GM18502 (cell line): ENCODE data around the gene NUTM2A.
"Not testable (repeated sequence)": the region's sequence is repeated elsewhere in the genome, so short reads cannot be mapped to it uniquely, and the experiment has no call there.

Experiments used
- ATAC-seq: cut with Tn5 transposase; IDR thresholded peaks from one replicate; pipeline ENCODE4 v1.9.1; 2021; ENCODE audit warnings: mild to moderate bottlenecking; ENCODE audit not compliant: unreplicated experiment, poor library complexity

Gene NUTM2A

GRCh38 chr10:87225148-87225547 is at the start of gene NUTM2A:
Gene NUTM2A, plus strand, starts transcription at chr10:87225448. Its CDS starts 383 bp downstream, at chr10:87225831.
- ATAC-seq: not testable (repeated sequence)

- not testable (repeated sequence) for ATAC-seq
Observed at GRCh38 chr10:87177587-87177986, 47.7 kb upstream of the NUTM2A start.

- not testable (repeated sequence) for ATAC-seq
Observed at GRCh38 chr10:87184421-87184820, 40.8 kb upstream of the NUTM2A start.

GRCh38 chr10:87186016-87186415 is 39.2 kb upstream of the NUTM2A start:
- ATAC-seq: not testable (repeated sequence)

- not testable (repeated sequence) for ATAC-seq
Observed at GRCh38 chr10:87187573-87187972, 37.7 kb upstream of the NUTM2A start.

- ATAC-seq: not testable (repeated sequence)
Observed at GRCh38 chr10:87191841-87192240, 33.4 kb upstream of the NUTM2A start.

- peak; percentile 59 for ATAC-seq
Observed at GRCh38 chr10:87200924-87201323, 24.3 kb upstream of the NUTM2A start.

- peak; percentile 36 for ATAC-seq
Observed at GRCh38 chr10:87204801-87205200, 20.4 kb upstream of the NUTM2A start.

GRCh38 chr10:87206922-87207321 is 18.3 kb upstream of the NUTM2A start:
- ATAC-seq: not testable (repeated sequence)

- ATAC-seq: not testable (repeated sequence)
Observed at GRCh38 chr10:87210309-87210708, 14.9 kb upstream of the NUTM2A start.

- ATAC-seq: not testable (repeated sequence)
Observed at GRCh38 chr10:87211848-87212247, 13.4 kb upstream of the NUTM2A start.

GRCh38 chr10:87213150-87213765 is 12.0 kb upstream of the NUTM2A start:
- not testable (repeated sequence) for ATAC-seq

- not testable (repeated sequence) for ATAC-seq
Observed at GRCh38 chr10:87213806-87214205, 11.4 kb upstream of the NUTM2A start.

- ATAC-seq: not testable (repeated sequence)
Observed at GRCh38 chr10:87216120-87216519, 9.1 kb upstream of the NUTM2A start.

- ATAC-seq: not testable (repeated sequence)
Observed at GRCh38 chr10:87219370-87219769, 5.9 kb upstream of the NUTM2A start.

GRCh38 chr10:87222789-87223188 is 2.5 kb upstream of the NUTM2A start:
- not testable (repeated sequence) for ATAC-seq

GRCh38 chr10:87228247-87228646 is 3.0 kb downstream of the NUTM2A start:
- ATAC-seq: not testable (repeated sequence)

GRCh38 chr10:87229211-87229610 is 4.0 kb downstream of the NUTM2A start:
- not testable (repeated sequence) for ATAC-seq

GRCh38 chr10:87234854-87235253 is 9.6 kb downstream of the NUTM2A start:
- ATAC-seq: not testable (repeated sequence)

- not testable (repeated sequence) for ATAC-seq
Observed at GRCh38 chr10:87237244-87237643, 12.0 kb downstream of the NUTM2A start.

- not testable (repeated sequence) for ATAC-seq
Observed at GRCh38 chr10:87239346-87239808, 14.1 kb downstream of the NUTM2A start.

- not testable (repeated sequence) for ATAC-seq
Observed at GRCh38 chr10:87242192-87242591, 16.9 kb downstream of the NUTM2A start.
